ENCODE measurements around the gene RABIF.
"Not testable (repeated sequence)": the region's sequence is repeated elsewhere in the genome, so short reads cannot be mapped to it uniquely, and the experiment has no call there.

RABIF gene

GRCh38 chr1:202915146-202915545 is 26.2 kb upstream of the RABIF start:
- TF ChIP-seq SNAI2 (CRISPR knock-in tag; IDR thresholded peaks at IDR 0.05), result no peak
- no peak for TF ChIP-seq ISL1 (CRISPR knock-in tag; IDR thresholded peaks at IDR 0.05)
- no peak for TF ChIP-seq TOX (CRISPR knock-in tag; IDR thresholded peaks at IDR 0.05; ENCODE audit: borderline replicate concordance)
- TF ChIP-seq ZNF70 (CRISPR knock-in tag; IDR thresholded peaks at IDR 0.05), result no peak
- TF ChIP-seq ARNTL (CRISPR knock-in tag; IDR thresholded peaks at IDR 0.05; ENCODE audit: borderline replicate concordance, low read depth), result no peak
- no peak for TF ChIP-seq TSHZ2 (CRISPR knock-in tag; IDR thresholded peaks at IDR 0.05)
- TF ChIP-seq RARB (CRISPR knock-in tag; IDR thresholded peaks at IDR 0.05), result no peak
- no peak for TF ChIP-seq PPARA (CRISPR knock-in tag; IDR thresholded peaks at IDR 0.05; ENCODE audit: borderline replicate concordance)
- TF ChIP-seq CSDC2 (CRISPR knock-in tag; IDR thresholded peaks at IDR 0.05), result no peak
- no peak for TF ChIP-seq ZNF565 (CRISPR knock-in tag; conservative IDR thresholded peaks at IDR 0.05; ENCODE audit: low read depth)
- no peak for TF ChIP-seq ESRRG (CRISPR knock-in tag; IDR thresholded peaks at IDR 0.05)
- TF ChIP-seq ZFP3 (CRISPR knock-in tag; IDR thresholded peaks at IDR 0.05), result no peak
- no peak for TF ChIP-seq ZC3H10 (CRISPR knock-in tag; IDR thresholded peaks at IDR 0.05)
- TF ChIP-seq POU6F1 (CRISPR knock-in tag; IDR thresholded peaks at IDR 0.05; ENCODE audit: borderline replicate concordance, low read depth), result no peak
- no peak for TF ChIP-seq ZFP30 (CRISPR knock-in tag; IDR thresholded peaks at IDR 0.05)
- TF ChIP-seq, protein P1, sequence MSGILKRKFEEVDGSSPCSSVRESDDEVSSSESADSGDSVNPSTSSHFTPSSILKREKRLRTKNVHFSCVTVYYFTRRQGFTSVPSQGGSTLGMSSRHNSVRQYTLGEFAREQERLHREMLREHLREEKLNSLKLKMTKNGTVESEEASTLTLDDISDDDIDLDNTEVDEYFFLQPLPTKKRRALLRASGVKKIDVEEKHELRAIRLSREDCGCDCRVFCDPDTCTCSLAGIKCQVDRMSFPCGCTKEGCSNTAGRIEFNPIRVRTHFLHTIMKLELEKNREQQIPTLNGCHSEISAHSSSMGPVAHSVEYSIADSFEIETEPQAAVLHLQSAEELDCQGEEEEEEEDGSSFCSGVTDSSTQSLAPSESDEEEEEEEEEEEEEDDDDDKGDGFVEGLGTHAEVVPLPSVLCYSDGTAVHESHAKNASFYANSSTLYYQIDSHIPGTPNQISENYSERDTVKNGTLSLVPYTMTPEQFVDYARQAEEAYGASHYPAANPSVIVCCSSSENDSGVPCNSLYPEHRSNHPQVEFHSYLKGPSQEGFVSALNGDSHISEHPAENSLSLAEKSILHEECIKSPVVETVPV (CRISPR knock-in tag; IDR thresholded peaks at IDR 0.05), result no peak
- no peak for ATAC-seq

DNA sequence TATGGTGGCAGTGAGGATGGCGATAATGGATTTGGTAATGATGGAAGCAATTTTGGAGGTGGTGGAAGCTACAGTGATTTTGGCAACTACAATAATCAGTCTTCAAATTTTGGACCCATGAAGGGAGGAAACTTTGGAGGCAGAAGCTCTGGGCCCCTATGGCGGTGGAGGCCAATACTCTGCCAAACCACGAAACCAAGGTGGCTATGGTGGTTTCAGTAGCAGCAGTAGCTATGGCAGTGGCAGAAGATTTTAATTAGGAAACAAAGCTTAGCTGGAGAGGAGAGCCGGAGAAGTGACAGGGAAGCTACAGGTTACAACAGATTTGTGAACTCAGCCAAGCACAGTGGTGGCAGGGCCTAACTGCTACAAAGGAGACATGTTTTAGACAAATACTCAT is 23.5 kb upstream of the RABIF start:
- ATAC-seq, result not testable (repeated sequence)

- ATAC-seq, result no peak
- TF ChIP-seq ZNF70 (CRISPR knock-in tag; IDR thresholded peaks at IDR 0.05) (no peak), GLIS3 (CRISPR knock-in tag; IDR thresholded peaks at IDR 0.05) (no peak), ZNF565 (CRISPR knock-in tag; conservative IDR thresholded peaks at IDR 0.05; ENCODE audit: low read depth) (no peak), BACH2 (CRISPR knock-in tag; IDR thresholded peaks at IDR 0.05; ENCODE audit: borderline replicate concordance) (no peak), ZNF8 (CRISPR knock-in tag; IDR thresholded peaks at IDR 0.05) (no peak), POU6F1 (CRISPR knock-in tag; IDR thresholded peaks at IDR 0.05; ENCODE audit: borderline replicate concordance, low read depth) (no peak)
Observed at GRCh38 chr1:202909494-202909893, 20.5 kb upstream of the RABIF start.

GRCh38 chr1:202908998-202909397 is 20.0 kb upstream of the RABIF start:
- TF ChIP-seq BACH2 (CRISPR knock-in tag; IDR thresholded peaks at IDR 0.05; ENCODE audit: borderline replicate concordance), result no peak
- no peak for TF ChIP-seq CSDC2 (CRISPR knock-in tag; IDR thresholded peaks at IDR 0.05)
- TF ChIP-seq POU6F1 (CRISPR knock-in tag; IDR thresholded peaks at IDR 0.05; ENCODE audit: borderline replicate concordance, low read depth), result no peak
- no peak for TF ChIP-seq TOX (CRISPR knock-in tag; IDR thresholded peaks at IDR 0.05; ENCODE audit: borderline replicate concordance)
- no peak for TF ChIP-seq PPARA (CRISPR knock-in tag; IDR thresholded peaks at IDR 0.05; ENCODE audit: borderline replicate concordance)
- TF ChIP-seq PATZ1 (CRISPR knock-in tag; IDR thresholded peaks at IDR 0.05; ENCODE audit: borderline replicate concordance), result no peak
- TF ChIP-seq TSHZ2 (CRISPR knock-in tag; IDR thresholded peaks at IDR 0.05), result no peak
- TF ChIP-seq OSR1 (CRISPR knock-in tag; IDR thresholded peaks at IDR 0.05), result no peak
- ATAC-seq, result no peak
